GM04503 (cell line): ENCODE measurements around the gene LOX.

Experiments used
- DNase-seq: peaks from one replicate; pipeline ENCODE4 v3.0.0-alpha.2; 2012; ENCODE audit warnings: low read depth

LOX gene, protein sequence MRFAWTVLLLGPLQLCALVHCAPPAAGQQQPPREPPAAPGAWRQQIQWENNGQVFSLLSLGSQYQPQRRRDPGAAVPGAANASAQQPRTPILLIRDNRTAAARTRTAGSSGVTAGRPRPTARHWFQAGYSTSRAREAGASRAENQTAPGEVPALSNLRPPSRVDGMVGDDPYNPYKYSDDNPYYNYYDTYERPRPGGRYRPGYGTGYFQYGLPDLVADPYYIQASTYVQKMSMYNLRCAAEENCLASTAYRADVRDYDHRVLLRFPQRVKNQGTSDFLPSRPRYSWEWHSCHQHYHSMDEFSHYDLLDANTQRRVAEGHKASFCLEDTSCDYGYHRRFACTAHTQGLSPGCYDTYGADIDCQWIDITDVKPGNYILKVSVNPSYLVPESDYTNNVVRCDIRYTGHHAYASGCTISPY

DNA sequence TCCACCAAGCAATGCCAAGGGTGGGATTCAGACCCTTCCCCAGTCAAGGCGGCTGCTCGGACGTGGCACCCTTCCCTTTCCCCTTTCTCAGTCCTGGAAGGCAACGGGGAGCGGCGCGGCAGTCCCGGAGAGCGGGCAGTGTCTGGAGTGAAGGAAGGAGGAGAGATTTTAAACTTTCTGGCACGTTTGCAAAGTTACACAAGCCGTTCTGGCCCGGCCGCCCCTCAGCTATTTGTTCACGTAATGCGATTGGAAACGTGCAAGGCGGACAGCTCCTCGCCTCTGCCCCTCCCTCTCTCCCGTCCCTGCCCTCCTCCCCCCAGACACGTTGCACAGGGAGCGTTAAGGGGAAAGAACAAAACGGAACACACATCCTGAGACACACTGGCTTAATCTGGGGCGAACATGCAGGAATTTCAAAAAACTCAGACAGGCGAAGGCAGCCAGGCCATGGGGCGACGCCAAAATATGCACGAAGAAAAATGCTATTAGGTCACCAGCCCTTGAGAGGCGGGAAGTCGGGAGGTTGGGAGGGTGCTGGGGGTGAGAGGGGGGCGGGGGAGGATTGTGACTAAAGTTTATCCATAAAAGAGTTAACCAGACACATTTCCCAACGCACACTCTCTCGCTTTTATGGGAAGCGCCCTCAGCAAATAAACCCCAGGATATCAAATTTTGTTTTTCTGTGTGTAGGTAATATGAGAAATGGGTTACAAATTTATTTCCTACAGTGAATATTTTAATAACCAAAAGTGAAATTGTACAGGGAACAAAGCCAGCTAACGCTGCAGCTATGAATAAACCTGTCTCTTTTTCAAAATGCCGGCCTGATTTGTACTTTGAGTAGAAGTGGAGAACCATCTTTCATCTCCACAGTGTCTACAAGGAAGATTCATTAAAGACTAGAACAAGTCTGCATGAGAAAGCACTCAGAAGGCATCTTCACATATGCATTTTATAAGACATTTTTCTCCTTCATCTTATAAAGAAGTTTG lies at the start of gene LOX:
TSS of gene LOX (minus strand) at position 144 of the 995 bp plus-strand sequence. CDS start 274 bp downstream, outside the sequence.
- DNase-seq = peak; percentile 98

GRCh38 chr5:122126756-122127321 lies 48.8 kb upstream of the LOX start:
- no peak for DNase-seq

GRCh38 chr5:122126177-122126755 lies 48.2 kb upstream of the LOX start:
- no peak for DNase-seq

DNA sequence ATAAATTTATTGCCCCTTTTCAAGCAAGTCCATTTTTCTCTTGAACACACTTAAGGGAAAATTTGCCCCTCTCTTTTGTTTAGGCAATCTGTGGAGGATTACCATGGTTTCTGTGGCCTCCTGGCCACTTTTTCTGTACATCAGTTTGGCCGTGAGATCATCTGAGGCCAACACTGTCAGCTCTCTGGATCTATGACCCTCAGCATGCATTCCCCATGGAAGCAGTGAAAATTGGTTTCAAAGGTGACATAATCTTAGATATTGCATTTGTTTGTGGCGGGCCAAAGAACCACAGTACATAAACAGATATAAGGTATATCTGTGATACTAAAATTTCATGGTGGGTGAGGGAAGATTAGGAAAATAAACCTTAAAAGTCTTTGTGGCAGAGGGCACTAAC lies 46.7 kb upstream of the LOX start:
- no peak for DNase-seq

GRCh38 chr5:122121479-122122465 lies 43.7 kb upstream of the LOX start:
- no peak for DNase-seq

GRCh38 chr5:122120957-122121356 lies 42.9 kb upstream of the LOX start:
- no peak for DNase-seq

- no peak for DNase-seq
Measured at GRCh38 chr5:122120493-122120892, 42.4 kb upstream of the LOX start.

GRCh38 chr5:122119205-122119604 lies 41.1 kb upstream of the LOX start:
- no peak for DNase-seq

- no peak for DNase-seq
Measured at GRCh38 chr5:122118356-122118948, 40.4 kb upstream of the LOX start.

DNA sequence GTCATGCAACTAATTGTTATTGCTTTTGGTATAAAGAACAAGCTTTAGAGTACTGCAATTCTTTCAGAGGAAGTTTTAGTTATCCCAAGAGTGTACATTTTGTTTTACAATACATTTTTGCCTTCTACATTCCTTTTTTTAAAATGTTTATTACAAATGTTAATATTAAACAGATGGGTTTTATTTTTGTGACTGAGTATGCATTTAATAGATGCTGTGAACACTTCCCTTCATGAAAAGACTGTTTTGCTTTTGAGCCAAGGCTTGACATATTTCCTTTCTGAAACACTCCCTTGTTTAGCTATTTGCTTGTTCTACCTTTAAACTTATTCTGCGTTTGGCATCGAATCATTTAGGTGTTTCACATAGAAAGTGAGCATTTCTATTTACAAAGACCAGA lies 36.4 kb upstream of the LOX start:
- no peak for DNase-seq

DNA sequence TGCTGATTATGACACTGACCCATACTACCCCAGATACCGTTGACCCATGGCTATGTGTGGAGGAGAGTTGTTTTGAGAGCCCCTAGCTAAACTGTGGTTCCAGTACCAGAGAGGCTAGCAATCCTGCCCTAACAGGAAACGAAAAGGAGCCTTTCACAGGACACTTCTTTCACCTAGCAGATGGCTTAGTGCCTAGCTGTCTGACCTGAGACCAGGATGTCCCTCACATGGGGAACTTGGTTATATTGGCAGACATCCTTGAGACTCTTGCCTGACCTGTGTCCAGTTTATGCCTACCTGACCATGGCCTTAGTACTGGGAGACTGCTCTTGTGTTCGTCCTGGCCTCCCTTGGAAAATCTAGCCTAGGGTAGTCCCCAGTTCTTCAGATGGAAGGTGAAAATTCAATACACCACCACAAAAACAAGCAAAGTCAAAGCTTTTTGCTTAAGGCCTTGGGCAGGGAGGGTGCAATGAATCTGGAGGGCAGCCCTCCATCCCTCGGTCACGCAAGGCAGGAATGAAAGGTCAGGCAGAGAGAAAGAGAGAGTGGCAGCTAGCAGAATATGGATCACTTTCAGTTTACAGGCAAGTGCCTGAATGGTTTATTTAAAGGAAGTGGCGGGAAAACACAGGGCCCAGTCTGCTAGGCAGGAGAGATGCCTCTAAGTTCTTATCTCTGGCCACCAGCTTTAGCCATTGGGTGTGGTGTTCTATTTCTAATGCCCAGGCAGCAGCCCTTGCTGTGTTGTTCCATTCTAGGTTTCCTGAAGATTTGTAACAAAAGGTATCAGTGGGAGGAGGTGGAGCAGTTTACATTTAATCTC lies 34.9 kb upstream of the LOX start:
- no peak for DNase-seq

DNA sequence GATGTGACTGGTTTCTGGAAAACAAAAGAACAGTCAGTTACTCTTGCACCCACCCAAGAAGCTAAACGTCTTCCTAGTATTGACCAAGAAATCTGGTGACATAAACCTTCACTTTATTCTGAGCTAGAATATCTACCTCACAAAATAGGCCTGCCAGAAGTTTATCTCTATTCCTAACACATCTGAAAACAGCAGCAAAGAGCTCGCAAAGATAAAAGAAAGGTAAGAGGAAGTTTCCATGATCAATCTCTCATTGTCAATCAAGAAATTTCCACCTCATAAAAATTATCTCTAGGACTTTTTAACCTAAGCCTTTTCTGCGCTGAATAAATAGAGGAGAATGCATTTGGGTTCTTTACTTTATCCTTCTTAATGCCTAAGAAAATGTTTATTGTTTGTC lies 34.0 kb upstream of the LOX start:
- DNase-seq = no peak

DNA sequence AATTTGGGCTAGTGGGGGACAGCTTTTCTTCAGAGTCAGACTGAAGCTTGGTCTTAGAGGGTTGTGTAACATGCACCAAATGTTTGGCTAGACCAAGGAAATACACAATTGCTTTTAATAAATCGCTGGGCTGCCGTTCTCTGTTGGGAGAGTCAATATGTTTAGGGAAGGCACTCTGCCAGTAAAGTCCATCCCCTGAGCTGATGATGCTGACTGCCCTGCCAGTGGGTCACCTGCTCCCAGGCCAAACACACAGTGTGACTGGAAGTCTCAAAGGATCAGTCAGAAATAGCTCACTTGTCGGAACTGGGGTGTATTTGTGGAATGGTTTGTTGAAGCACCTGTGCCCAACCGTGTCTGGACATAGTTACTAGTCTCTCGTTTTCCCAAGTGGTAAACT lies 33.4 kb upstream of the LOX start:
- DNase-seq = no peak

- no peak for DNase-seq
Measured at GRCh38 chr5:122110987-122111386, 32.9 kb upstream of the LOX start.

DNA sequence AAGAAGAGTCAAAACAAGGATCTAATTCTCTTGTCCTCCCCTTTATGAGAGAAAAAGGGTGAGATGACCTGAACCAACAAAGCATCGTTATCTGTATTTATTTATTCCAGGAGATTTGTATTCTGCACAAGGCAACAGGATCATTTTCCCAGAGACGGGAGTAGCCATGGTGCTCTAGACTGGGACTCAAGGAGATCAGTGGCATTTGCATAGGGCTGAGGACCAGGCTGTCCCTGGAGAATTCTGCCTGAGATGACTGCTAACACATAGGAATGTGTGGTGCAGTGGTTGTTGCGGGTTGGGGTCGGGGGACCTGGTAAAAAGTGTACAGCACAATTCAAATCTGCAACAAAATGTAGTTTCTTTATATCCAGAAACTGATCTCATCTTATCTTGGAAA lies 29.0 kb upstream of the LOX start:
- no peak for DNase-seq

DNA sequence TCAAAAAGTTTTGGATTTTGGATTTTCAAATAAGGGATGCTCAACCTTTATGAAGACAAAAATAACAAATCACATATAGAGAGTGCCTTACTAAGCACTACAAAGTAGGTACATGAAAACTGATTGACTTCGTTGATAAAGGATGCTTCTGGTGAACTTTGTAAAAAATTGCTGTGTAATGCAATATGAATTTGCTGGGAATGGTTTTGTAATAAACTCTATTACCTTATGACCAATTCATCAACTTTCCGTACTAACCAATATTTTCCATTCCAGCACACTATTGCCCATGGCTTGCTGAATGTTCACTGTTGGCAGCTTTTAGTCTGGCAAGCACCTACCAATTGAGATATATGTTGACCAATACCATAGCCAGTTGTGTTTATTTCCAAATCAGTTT lies 27.9 kb upstream of the LOX start:
- DNase-seq = no peak

- DNase-seq = no peak
Measured at GRCh38 chr5:122102825-122103224, 24.8 kb upstream of the LOX start.

DNA sequence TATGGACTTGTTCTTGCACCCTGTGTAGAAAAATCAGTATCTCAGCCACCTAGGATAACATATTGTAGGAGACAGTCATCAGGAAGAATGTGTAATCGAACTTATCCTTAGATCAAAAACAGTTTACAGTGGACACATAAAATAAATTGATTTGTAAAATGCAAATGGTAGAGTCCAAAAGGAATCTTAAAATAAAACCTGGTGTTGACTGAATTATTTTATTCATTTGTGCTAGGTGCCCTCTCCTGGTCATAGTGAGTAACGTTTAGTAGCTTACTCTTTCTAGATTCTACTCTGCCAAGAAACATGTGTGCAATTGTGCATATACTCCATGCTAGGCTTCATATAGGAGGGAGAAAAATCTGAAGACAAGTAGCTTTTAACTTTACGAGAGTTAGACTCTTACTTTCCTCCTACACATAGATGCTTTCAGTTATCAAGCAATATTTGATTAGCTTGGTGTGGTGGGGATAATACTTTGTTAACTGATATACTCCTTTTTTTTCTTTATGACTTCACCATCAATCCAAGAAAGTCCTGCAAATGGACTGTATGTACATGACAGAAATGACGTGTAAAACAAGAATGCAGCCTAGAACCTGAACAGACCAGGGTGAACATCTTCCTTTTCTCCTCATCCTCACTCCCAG lies 23.7 kb upstream of the LOX start:
- DNase-seq = no peak
